ENCODE results near the gene MGAT4A. TPM values are rescaled to one million over a fixed set of nuclear protein-coding genes. Genes with fewer than 3 reads are reported as not detected.
A peak's percentile ranks its signal among the peaks of the same experiment; 100 is the strongest.

The MGAT4A gene
- polyA plus RNA-seq, 2 of the 4 experiments (the other 2 are of a cell fraction), result 0.61 to 2.6 TPM

DNA sequence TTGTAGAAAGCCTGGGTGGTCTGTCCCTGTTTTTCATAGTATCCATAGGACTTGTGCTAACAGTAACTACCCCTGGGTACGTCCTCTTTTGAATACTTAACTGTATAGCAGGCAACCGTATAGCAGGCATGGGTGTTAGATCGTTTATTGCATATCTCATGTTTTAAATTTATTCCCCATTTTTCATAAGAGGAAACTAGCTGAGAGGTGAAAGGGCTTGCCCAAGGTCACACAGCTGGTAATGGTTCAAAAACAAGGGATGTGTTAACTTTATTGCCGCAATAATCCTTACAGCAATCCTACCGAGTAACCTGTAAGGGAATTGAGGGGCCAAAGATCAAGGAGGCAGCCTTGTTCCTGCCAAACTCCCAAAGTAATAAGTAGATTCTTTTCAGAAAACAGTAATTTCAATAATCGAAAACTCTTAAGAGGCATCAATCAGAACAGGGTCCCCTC, 990 bp upstream of the MGAT4A start:
- Histone ChIP-seq H3K4me2 (peak overlapping the region; percentile 94), H3K27ac (peak overlapping the region; percentile 75 to 89; a peak in 3 of 6 replicates), H3K9me3 (no peaks in the 10 kb centered on the region), H3K4me3 (peak overlapping the region; percentile 85), H3K4me1 (peaks cover 14% of the 10 kb centered on the region; the same call in 2 of the 3 replicates)
- DNase-seq (ENCODE audit: low read depth in 1 of 2, low spot score in 1 of 2) (no peak), FAIRE-seq (no peak), ATAC-seq (no peak)
- 74% methylated on average over 6 of the region's 6 CpGs for WGBS (ENCODE audit: missing lambda C conversion rate)
- POLR2A ChIA-PET, result interaction anchor here (0.6 kb wide), 1 partner anchor 584 kb away, joined by 3 read pairs; no protein-coding TSS in a partner anchor
- peak; percentile 88 for TF ChIP-seq CBX8 (IDR thresholded peaks at IDR 0.05)
- no peak for TF ChIP-seq MAX (IDR thresholded peaks at IDR 0.05)
- CTCF ChIA-PET, result no interaction called here

DNA sequence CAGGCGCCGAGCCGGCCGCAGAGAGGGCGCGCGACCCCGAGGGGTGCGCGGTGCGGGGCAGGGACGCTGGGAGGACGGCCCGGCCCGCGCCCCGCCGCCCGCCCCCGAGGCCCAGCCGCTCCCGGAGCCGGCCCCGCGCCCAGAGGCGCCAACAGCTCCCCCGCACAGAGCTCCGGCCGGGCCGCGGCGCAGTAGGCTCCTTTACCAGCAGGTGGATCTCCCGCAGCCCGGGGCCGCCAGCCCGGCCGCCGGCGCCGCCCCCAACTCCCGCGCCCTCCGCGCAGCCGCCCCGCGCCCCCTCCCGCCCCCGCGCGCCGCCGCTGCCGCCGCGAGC, 258 bp downstream of the MGAT4A start:
- peak; percentile 82 to 92 for ATAC-seq
- DNase-seq (ENCODE audit: low read depth in 1 of 2, low spot score in 1 of 2), result peak; percentile 14 to 63
- CTCF ChIA-PET, result interaction anchor here (0.6 to 1.4 kb wide), 3 partner anchors 9 to 410 kb away, joined by 3 to 4 read pairs (median 3); no protein-coding TSS in a partner anchor
- WGBS (ENCODE audit: missing lambda C conversion rate), result no CpG with 5 or more reads among the region's 56 CpGs
- Histone ChIP-seq H3K4me2 (peak overlapping the region; percentile 99), H3K4me1 (peaks cover 5% of the 10 kb centered on the region; the same call in 2 of the 3 replicates), H3K9me3 (no peaks in the 10 kb centered on the region), H3K27ac (peak overlapping the region; percentile 70 to 89), H3K4me3 (peak overlapping the region; percentile 85)
- FAIRE-seq, result no peak
- TF ChIP-seq MAFK (IDR thresholded peaks at IDR 0.05; ENCODE audit: partially characterized antibody), result no peak
- no peak for TF ChIP-seq GATA3 (IDR thresholded peaks at IDR 0.05; ENCODE audit: borderline replicate concordance)
- no peak for TF ChIP-seq TP53 (CRISPR knock-in tag; IDR thresholded peaks at IDR 0.05)
- TF ChIP-seq RCOR1 (IDR thresholded peaks at IDR 0.05; ENCODE audit: low read depth, low read length), result no peak
- TF ChIP-seq NFE2L2 (conservative IDR thresholded peaks at IDR 0.05; ENCODE audit: low read length), result no peak
- no peak for TF ChIP-seq HDAC2 (IDR thresholded peaks at IDR 0.05)
- no peak for TF ChIP-seq RAD21 (conservative IDR thresholded peaks at IDR 0.05 in 1 of 2, IDR thresholded peaks at IDR 0.05 in 1 of 2)
- TF ChIP-seq ZC3H11A (IDR thresholded peaks at IDR 0.05), result no peak
- no peak for TF ChIP-seq BCL3 (IDR thresholded peaks at IDR 0.05)
- TF ChIP-seq FOSB (CRISPR knock-in tag; IDR thresholded peaks at IDR 0.05), result no peak
- no peak for TF ChIP-seq RARB (CRISPR knock-in tag; IDR thresholded peaks at IDR 0.05)
- TF ChIP-seq CTCF (IDR thresholded peaks at IDR 0.05), result no peak
- TF ChIP-seq NR3C1 (IDR thresholded peaks at IDR 0.05), result no peak
- POLR2A ChIA-PET, result no interaction called here

GRCh38 chr2:98730053-98730706, 752 bp downstream of the MGAT4A start:
- Histone ChIP-seq H3K4me1 (peaks cover 5% of the 10 kb centered on the region; the same call in 2 of the 3 replicates), H3K4me3 (peak overlapping the region; percentile 85), H3K9me3 (no peaks in the 10 kb centered on the region), H3K4me2 (peak overlapping the region; percentile 99), H3K27ac (peak overlapping the region; percentile 70 to 89)
- FAIRE-seq (no peak), DNase-seq (ENCODE audit: low read depth in 1 of 2, low spot score in 1 of 2) (peak in 1 of 2 experiments; percentile 10), ATAC-seq (peak; percentile 15 to 21; a peak in 2 of 6 replicates)
- TF ChIP-seq CEBPB (IDR thresholded peaks at IDR 0.05) (no peak), ZFP36 (IDR thresholded peaks at IDR 0.05; ENCODE audit: borderline replicate concordance, partially characterized antibody) (no peak), NFE2L2 (conservative IDR thresholded peaks at IDR 0.05; ENCODE audit: low read length) (no peak), KDM1A (IDR thresholded peaks at IDR 0.05; ENCODE audit: low read depth) (no peak), TFCP2L1 (CRISPR knock-in tag; IDR thresholded peaks at IDR 0.05) (no peak), TP53 (CRISPR knock-in tag; IDR thresholded peaks at IDR 0.05) (no peak), EP300 (IDR thresholded peaks at IDR 0.05) (no peak), MAFK (IDR thresholded peaks at IDR 0.05; ENCODE audit: partially characterized antibody) (no peak), ZSCAN20 (CRISPR knock-in tag; IDR thresholded peaks at IDR 0.05) (no peak), MAX (IDR thresholded peaks at IDR 0.05) (no peak), POLR2AphosphoS2 (conservative IDR thresholded peaks at IDR 0.05; ENCODE audit: low read length) (no peak), JUN (IDR thresholded peaks at IDR 0.05) (no peak)
- POLR2A ChIA-PET, result no interaction called here
- WGBS (ENCODE audit: missing lambda C conversion rate), result 30% methylated on average over 11 of the region's 45 CpGs
- CTCF ChIA-PET, result interaction anchor here (0.6 to 1.4 kb wide), 3 partner anchors 9 to 410 kb away, joined by 3 to 4 read pairs (median 3); no protein-coding TSS in a partner anchor

All from A549 (cell line).